NB4 (cell line): Measurements from ENCODE around the gene OLFM1.

Experiments used
- DNase-seq: peaks from one replicate; pipeline ENCODE4 v3.0.0; 2010; ENCODE audit warnings: low read depth
- H3K4me3 ChIP-seq: one replicate; pipeline ENCODE4 v1.5.1; 2011; ENCODE audit warnings: mild to moderate bottlenecking, low read depth, low read length, moderate library complexity
- MYC ChIP-seq: IDR thresholded peaks from 2 replicates; pipeline ENCODE4 v1.6.1; 2011; ENCODE audit warnings: low read depth, low read length
- POLR2A ChIP-seq: IDR thresholded peaks from 2 replicates; pipeline ENCODE4 v1.6.1; 2011; ENCODE audit warnings: mild to moderate bottlenecking; ENCODE audit not compliant: insufficient read length; ENCODE audit errors: extremely low read depth
- TF ChIP-seq, protein P1 (sequence below): IDR thresholded peaks from one replicate; pipeline ENCODE4 v1.5.1; 2012; ENCODE audit warnings: low read depth, low read length
- TF ChIP-seq, protein P2 (sequence below): IDR thresholded peaks from 2 replicates; pipeline ENCODE4 v1.6.1; 2011; ENCODE audit warnings: low read depth, low read length

OLFM1 gene

DNA sequence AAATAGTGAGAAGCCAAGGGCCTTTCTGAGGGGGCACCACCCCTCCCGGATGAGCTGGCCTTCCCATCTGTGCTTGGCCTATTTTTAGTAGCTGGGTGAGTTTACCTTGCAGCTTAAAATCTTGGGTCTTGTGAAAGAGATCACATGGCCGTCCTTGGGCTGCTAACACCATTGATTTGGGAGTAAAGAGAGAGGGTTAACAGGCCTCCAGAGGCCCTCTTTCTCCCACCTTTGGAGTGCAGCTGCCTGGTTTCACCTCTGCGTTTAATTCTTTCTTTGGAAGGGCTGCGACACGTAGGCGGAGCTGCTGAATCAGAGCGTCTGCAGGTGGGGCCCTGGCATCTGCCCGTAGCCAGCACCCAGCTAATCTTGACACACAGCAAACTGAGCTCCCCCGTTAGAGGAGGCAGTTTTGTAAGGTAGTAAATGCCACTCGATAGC is 12.8 kb downstream of the OLFM1 start:
- DNase-seq, result no peak
- no peak overlapping the region for H3K4me3 ChIP-seq
- TF ChIP-seq, protein P1, sequence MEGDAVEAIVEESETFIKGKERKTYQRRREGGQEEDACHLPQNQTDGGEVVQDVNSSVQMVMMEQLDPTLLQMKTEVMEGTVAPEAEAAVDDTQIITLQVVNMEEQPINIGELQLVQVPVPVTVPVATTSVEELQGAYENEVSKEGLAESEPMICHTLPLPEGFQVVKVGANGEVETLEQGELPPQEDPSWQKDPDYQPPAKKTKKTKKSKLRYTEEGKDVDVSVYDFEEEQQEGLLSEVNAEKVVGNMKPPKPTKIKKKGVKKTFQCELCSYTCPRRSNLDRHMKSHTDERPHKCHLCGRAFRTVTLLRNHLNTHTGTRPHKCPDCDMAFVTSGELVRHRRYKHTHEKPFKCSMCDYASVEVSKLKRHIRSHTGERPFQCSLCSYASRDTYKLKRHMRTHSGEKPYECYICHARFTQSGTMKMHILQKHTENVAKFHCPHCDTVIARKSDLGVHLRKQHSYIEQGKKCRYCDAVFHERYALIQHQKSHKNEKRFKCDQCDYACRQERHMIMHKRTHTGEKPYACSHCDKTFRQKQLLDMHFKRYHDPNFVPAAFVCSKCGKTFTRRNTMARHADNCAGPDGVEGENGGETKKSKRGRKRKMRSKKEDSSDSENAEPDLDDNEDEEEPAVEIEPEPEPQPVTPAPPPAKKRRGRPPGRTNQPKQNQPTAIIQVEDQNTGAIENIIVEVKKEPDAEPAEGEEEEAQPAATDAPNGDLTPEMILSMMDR, result no peak
- TF ChIP-seq MYC (no peak), POLR2A (no peak)
- TF ChIP-seq, protein P2, sequence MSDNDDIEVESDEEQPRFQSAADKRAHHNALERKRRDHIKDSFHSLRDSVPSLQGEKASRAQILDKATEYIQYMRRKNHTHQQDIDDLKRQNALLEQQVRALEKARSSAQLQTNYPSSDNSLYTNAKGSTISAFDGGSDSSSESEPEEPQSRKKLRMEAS, result no peak

DNA sequence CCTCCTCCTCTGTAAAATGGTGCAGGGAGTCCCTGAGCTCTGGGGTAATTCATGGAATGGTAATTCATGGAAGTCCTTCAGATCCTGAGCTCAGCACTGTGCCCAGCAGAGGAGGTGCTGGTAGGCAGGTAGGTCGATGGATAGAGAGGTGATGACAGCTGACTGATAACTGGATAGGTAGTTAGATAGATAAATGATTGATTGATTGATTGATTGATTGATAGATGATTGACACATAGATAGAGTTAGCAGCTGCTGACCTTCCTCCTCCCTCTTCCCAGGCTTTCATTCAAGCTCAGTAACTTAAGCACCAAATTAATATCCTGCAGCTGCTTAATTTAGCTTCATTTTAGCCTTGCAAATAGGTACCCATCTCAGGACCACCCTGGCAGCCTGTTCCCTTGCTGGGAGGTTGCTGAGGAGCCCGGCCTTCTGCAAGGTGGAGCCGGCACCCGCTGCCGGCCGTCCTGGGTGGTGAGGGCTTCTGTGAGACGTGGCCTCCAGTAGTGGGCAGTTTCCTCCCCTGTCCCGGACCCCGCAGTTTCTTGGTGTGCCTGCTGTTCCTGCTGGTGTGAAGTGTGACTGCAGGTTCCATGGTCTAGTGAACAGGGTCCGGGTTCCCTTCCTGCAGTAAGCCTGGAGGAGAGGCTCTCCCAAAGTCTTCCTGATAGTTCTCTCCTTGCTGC is 13.4 kb downstream of the OLFM1 start:
- no peak for TF ChIP-seq MYC
- TF ChIP-seq, protein P1, result no peak
- TF ChIP-seq, protein P2, result no peak
- no peak for TF ChIP-seq POLR2A
- DNase-seq, result no peak
- H3K4me3 ChIP-seq, result no peak overlapping the region

DNA sequence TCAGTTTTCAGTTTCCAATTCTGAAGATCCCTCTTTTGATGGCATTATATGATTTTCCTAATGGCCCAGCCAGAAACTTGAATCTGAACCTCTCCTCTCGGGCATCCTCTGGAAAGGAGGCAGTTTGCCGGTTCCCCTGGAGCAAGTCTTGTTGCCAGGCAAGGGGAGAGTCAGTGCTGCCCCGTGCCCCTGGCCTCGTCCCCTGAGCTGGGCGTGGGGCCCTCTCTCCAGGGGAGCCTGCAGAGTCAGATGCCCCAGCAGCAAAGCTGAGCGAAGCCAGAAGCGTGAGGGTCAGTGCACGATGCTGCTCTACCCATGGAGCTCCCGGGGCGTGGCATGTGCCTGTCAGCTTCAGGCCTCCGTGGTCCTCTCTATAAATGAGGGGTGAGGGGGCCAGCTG is 14.0 kb downstream of the OLFM1 start:
- DNase-seq, result no peak
- TF ChIP-seq, protein P1, result no peak
- TF ChIP-seq, protein P2, result no peak
- TF ChIP-seq MYC (no peak), POLR2A (no peak)
- H3K4me3 ChIP-seq, result no peak overlapping the region

DNA sequence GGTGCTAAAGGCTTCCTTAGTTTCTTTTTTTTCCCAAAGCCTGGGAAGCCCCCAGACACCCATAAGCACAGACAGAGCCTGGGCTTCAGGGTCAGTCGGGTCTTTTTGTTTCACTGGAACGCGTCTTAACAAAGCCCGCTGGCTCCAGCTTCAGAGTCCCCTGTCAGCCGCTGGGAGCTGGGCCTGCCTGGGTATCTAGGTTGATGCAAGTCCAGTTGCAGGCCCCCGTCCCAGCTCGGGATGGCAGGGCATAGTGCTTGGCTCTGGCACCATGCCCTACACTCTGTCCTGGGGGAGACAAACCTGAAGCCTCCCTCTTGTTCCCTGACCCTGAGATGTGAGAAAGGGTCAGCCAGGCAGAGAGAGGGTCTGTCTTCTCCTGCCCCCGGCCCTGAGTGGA is 14.5 kb downstream of the OLFM1 start:
- DNase-seq, result no peak
- TF ChIP-seq, protein P2, result no peak
- TF ChIP-seq, protein P1, result no peak
- no peak for TF ChIP-seq POLR2A
- no peak for TF ChIP-seq MYC
- no peak overlapping the region for H3K4me3 ChIP-seq

DNA sequence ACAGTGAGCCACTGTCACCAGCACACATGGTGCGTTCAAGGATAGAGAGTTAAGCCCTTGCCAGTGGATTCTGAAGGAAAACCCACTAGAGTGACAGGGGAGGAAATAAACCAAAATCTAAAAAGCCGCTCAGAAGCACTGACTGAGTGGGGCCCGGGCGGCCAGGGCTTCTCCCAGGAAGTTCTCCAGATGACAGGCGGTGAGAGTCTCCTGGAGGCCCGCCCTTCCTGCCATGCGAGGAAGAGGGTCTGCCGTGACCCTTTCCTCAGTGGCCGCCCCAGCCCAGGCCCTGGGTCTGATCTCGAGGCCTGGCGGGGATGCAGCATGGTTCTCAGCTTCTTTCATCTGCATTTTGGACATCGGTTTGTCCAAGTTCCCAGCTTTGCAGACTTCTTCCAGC is 14.9 kb downstream of the OLFM1 start:
- H3K4me3 ChIP-seq, result no peak overlapping the region
- DNase-seq, result no peak
- no peak for TF ChIP-seq MYC
- no peak for TF ChIP-seq POLR2A
- TF ChIP-seq, protein P2, result no peak
- TF ChIP-seq, protein P1, result no peak
